ENCODE data around the gene ZMYND8. TPM values are rescaled to one million over a fixed set of nuclear protein-coding genes. Genes with fewer than 3 reads are reported as not detected.

ZMYND8 gene
- total RNA-seq (2014; rRNA removed; shearing (Covaris generic)), result 58.2 and 60.7 TPM in 2 replicates

DNA sequence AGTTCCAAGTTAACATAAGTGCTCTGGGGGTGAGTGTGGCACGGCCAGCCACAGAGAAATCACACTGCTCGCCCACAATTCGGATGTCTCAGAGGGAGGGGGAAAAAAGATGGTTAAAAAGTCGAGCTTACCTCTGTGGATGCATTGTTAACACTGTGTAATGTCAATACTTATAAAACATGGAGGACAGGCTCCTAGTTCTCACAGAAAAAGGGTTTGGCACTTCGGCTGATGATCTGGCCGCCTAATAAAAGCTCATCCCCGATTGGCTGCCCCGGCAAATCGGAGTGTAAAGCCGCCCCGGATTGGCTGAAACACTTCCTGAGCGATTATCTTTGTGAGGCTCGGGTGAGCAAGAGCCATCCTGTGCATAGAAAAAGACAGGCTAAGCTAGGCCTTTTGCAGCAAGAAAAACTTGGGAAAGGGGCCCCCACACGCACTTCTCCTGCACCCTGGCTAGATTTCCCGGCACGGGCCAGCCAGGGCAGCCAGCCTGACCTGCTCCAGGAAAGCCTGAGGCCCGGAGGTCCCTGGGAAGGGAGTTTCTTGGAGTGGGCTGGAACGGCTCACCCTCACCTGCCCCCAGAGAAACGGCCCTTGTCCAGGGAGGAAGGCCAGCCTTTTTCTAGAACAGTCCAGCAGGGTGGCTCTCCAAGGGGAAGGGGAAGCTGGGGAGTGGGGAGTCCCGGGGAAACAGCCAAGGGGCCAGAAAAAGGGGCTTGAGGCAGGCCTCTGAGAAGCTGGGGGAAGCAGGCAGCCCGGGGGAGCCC lies at the start of gene ZMYND8:
TSS of gene ZMYND8 (minus strand) at position 174 of the 770 bp plus-strand sequence. CDS start at position 145, 29 bp downstream.

Small RNA genes lying within 50 kb of the gene (small RNA-seq; reads per million reads assigned to genes)
- gene MIR3616, result not detected

Other genes starting within 250 kb of the ZMYND8 start
- gene NCOA3, start 145.2 kb upstream of the ZMYND8 start, total RNA-seq (2014; rRNA removed; shearing (Covaris generic)), result 14.9 and 17.2 TPM in 2 replicates